HG03175 (cell line): ENCODE results near the gene SEMA7A.
A peak's percentile ranks its signal among the peaks of the same experiment; 100 is the strongest.

Source experiments
- ATAC-seq: cut with Tn5 transposase; IDR thresholded peaks from one replicate; pipeline ENCODE4 v1.9.1; 2021; ENCODE audit warnings: mild to moderate bottlenecking, moderate library complexity; ENCODE audit not compliant: unreplicated experiment

The SEMA7A gene

DNA sequence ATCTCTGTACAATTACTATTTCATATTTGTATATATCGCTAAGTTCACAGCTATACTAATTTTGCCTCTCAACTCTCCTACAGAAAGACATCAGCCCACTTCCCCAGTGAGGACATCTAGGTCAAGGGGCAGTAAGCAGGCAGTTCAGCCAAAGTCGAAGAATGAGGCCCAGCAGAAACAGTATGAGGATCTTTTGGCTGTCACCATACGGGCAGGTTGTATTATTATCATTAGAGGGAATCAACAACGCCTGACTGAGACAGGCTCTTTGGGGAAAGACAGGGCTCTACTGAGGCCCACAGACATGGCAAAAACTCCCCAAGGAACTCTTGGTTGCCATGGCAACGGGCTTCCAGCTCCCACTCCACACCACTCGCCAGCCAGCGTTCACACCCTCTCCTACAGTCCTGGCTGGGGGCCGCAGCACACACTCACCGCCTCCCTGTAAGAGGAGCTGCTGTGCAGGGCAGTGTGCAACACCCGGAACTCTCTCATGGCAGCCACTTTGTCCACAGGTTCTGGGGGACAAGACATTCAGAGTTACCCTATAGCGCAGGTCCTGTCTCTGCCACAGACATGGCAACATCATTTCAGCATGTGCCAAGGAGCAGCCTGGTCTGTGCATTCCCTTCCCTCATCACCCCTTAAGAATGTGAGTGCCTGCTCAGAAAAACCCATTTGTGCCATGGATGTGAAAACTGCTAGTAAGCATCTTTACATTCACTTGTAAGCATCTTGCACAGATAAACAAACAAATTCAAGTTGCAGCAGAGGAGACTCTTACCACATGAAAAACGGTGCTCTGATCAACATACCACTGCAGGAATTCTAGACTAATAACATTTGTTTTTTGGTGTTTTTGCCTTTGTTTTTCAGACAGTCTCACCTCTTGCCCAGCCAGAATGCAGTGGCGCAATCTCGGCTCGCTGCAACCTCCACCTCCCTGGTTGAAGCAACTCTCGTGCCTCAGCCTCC lies 18.4 kb upstream of the SEMA7A start:
- no peak for ATAC-seq

DNA sequence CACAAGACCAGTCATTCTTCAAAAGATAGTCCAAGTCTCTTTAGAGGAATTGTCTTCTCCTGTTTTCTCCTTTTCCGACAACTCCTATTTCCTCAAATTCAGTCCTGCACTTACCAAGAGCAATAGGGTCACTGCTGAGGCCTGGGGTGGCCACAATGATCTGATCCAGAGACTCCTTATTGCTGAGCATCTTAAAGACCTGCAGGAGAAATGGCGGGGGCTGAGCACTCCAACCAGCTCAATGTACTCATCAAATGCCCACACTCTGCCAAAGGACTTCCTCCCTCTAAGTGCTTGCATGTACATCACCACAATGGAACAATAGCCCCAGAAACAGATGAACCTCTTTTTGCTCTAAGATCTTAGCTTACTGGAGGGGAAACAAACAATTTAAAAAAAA lies 17.6 kb upstream of the SEMA7A start:
- no peak for ATAC-seq

DNA sequence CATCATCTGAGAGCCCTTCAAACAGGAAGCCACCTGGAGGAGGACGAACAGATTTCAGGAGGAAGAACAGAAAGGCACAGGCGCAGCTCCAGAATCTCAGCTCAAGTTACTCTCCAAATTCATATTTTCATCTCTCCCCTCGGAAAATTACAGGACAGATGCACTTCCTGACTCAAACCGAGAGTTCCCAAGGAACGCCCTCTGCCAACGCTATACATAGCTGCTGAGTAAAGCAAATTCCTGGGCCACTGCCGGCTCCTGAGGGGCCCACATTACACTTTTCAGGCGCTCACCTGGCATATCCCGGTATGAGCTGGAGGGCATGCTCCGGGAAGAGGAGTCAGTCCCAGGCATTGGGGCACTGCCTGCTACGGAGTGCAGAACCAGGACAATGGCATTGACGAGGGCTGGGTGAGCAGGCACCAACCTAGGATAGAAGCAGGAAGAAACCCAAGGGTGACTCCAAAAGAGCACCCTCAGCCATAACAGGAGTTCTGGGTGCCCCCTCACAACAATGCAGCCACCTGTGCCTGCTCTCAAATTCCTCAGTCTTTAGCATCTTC lies 16.0 kb upstream of the SEMA7A start:
- no peak for ATAC-seq

DNA sequence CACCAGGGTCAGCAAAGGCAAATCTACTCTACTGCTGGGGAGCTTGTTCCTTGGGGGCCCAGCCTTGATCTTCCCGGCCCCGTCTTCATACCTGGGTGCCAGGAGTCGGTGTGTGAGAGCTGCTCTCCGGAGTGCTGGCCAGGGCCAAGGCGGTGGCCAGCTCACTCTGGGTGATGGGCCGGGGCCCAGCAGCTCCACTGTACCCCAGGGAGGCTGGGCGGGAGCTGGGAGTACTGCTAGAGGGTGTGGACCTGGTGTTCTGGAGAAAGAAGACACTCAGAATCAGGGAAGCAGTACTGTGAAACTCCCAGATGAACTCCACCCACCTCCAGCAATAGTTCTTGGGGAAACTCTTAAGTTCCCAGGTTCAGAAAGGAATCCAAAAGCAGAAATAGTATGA lies 15.3 kb upstream of the SEMA7A start:
- no peak for ATAC-seq

DNA sequence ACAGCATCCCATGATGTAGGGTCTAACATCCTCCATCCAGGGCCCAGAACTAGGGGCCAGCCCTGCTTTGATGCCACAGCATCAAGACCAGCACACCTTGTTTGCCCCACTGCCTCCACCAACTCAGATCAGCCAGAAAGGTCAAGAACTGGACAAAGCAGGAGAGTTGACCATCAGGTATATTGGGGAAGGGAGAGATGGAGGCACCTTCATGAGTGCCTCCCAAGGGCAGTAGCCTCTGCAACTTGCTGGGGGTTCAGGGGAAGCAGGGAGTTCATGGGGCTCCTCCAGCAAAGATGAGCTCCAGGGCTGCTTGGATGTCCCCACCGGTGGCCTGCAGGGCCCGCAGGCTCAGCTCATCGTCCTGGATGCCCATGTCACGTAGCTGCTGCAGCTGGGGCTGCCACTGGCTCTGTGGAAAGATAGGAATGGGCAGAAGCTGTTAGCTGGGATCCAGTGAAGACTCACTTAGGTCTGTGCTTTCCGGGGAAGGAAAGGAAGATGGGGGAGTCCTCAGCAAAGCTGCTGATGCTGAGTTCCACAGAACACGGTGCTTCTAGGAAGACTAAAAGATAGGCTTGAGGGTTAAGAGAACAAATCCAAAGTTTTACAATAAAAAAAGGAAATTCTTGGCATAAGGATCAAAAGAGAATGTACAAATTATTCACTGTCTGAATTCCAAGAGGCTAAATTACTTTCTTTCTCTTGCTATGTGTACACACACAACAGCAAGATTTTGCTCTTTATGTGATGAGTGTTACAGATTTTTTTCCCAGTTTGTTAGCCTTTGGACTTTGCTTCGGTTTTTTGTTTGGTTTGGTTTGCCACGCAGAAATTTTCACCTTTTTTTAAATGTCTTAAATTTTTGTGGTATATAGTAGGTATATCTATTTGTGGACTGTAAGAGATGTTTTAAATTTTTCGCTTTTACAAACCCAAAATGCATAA lies 12.3 kb upstream of the SEMA7A start:
- no peak for ATAC-seq

DNA sequence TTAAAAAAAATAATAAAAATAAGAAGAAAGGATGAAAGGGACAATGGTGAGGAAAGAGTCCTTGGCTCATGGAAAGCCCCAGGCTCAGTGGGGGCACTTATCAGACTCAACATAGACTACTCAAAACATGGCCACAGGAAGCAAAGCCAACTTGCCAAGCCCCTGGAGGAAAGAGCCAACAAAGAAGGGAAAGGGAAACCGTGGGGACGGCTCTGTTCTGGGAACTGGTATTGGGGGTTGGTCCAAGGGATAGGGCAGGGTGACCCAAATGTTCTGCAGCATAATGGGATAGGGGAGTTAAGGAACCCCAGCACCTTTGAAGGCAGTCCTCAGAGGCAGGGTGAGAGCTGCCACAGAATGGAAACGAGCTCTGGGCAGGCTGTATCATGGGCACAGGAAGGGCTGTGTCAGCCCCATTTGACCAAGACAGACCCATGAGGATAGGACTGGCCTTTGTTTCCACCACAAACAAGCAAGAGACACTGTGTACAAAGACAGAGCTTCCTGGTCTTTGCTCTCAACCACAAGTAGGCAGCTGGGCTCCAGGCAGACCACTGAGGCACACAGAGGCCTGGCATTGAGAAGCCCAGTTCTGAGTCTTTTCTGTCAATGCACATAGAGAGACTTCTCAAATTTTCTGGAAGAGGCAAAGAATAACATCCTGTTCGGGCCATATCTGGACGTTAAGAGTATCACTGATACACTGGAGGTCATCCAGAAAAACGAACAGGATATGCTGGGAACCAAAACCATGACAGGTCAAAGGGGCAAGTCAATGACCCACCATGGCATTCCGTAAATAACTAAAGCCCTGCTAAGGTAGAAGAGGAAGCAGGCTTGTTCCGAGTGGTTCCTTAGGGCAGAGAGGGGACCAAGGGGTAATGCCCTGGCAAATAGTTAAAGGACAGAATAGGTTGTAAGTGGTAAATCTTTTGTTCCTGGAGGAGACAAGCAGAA lies 10.6 kb upstream of the SEMA7A start:
- ATAC-seq: no peak

DNA sequence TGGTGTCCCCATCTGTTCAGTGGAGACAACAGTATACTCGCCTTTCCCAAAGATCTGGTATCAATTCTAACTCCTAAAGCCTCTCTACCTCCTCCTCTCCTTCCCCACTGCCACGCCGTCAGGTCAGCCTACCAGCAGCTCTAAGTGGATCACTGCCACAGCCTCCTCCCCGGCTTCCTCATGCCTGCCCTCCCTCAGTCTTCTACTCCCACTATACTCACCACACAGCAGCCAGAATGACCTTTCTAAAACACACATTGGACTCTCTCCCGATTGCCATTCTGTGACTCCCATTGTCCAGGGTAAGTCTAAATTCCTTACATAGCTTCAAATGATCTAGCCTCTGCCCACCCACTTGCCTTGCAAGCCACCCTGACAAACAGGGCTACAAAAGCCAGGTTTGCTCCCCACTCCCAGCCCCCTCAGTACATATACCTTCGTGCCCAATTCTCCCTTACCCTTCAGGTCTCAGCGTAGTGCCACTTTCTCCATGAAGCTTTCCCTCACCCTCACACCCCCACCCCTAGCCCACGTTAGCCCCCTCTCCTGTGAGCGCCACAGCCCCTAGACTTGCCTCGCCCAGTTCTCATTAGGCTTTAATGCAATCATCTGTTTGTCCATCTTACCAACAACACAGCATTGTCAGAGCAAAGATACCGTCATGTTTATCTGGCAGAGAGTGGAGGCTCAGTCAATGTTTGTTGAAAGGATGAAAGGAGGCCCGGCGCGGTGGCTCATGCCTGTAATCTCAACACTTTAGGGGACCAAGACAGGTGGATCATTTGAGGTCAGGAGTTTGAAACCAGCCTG lies 9.5 kb upstream of the SEMA7A start:
- no peak for ATAC-seq

DNA sequence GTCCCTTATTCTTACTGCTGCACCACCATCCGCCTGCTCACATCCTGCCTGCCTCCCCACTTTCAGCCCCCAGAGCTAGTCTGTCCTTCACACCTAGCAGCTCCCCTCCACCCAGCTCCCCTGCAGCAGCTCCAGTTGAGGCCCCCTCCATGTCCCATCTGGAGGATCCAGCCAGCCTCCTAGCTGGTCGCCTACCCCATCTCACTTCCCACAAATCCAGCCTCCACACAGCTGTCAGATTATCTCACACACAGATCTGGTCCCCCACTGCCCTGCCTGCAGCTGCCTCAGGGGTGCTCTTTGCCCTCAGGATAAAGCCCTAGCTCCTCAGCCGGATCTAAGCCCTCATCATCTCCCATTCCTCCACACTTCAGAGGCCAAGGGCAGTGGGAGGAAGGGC lies 8.8 kb upstream of the SEMA7A start:
- no peak for ATAC-seq

DNA sequence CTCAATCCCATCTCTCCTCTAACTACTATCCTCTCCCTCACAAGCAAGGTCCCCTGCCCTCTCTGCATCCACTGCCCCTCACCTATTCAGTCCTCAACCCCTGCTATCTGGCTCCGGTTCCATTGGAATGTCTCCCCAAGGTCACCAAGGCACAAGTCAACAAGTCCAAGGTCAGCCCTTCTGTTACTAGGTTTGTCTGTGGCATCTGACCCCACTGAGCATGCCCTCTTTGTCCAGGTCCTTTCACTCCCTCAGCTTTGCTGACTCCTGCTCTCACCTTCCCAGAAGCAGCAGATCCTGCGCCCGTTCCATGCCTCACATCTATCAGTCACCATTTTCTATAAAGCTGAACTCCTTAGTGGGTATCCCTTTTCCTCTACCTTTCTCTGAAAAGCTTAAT lies 8.3 kb upstream of the SEMA7A start:
- no peak for ATAC-seq

DNA sequence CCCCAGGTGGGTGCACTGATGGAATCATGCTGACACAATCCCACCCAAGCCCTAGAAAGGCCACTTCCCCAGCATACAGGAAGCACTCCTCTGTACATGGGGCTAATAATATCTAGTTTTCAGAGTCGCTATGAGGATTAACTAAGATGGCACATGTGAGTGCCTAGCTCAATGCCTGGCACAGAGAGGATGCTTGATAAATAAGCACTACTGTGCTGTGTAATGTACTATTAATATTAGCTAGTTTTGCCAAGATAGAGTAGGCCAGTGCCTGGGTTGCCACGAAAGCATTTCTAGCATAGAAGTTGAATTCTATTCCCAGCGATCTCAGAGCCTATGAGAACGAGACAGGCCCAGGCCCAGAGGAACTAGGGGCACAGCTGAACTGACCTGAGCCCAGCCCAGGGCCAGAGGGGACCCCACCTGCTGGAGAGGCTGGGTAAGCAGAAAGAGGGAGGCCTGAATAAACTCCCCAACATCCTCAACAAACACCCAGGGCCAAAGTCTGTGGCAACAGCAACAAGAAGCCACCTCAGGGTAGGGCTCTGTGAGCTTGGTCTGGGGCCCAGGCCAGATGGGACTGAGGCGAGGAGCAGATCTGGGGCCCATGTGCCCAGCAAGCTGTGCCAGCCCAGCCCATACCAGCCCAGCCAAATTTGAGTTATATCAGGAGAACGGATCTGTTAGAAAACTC lies 7.6 kb upstream of the SEMA7A start:
- no peak for ATAC-seq

DNA sequence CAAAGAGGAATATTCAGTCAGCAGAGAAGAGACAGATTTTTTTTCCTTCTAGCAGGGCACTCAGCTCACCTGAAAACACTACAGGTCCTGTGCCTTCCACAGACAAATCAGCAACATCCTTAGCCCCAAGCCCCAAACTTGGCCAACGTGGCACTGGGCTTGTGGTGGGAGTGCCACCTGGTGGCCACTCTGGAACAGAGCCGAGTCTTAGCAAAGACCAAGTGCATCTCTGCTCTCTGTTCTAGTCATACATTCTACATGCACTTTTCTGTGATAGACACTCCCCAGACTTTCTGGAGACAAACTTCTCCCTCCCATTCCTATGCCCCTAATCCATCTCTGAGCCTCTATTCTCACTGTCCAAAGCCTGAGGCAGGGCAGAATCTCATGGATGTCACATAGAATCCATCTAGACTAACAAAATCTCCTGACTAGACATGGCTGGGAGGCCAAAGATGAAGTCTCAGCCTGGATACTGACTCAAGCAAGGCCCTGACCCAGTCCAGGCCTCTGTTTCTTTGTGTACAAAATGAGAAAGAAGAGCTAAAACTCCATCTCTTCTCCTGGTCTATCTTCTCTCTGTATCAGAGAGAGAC lies 5.1 kb upstream of the SEMA7A start:
- ATAC-seq: peak; percentile 58

DNA sequence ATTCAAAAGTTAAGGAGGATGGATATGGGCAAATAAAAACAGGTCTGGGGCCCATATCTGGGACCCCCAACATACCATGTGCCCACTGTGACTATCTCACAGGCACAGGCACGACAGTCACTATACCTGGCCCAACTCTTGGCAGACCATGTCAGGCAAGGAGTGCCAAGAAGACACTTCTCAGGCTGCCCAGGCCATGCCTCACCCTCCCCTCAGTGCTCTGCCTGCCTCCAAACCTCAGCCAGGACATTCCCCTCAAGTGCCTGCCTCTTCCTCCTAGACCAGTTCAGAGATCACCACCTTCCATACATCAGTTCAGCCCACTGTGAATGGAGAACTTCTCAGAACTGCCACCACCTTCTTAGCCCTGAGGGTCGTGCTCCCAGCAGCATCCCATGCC lies 4.4 kb upstream of the SEMA7A start:
- ATAC-seq: no peak

DNA sequence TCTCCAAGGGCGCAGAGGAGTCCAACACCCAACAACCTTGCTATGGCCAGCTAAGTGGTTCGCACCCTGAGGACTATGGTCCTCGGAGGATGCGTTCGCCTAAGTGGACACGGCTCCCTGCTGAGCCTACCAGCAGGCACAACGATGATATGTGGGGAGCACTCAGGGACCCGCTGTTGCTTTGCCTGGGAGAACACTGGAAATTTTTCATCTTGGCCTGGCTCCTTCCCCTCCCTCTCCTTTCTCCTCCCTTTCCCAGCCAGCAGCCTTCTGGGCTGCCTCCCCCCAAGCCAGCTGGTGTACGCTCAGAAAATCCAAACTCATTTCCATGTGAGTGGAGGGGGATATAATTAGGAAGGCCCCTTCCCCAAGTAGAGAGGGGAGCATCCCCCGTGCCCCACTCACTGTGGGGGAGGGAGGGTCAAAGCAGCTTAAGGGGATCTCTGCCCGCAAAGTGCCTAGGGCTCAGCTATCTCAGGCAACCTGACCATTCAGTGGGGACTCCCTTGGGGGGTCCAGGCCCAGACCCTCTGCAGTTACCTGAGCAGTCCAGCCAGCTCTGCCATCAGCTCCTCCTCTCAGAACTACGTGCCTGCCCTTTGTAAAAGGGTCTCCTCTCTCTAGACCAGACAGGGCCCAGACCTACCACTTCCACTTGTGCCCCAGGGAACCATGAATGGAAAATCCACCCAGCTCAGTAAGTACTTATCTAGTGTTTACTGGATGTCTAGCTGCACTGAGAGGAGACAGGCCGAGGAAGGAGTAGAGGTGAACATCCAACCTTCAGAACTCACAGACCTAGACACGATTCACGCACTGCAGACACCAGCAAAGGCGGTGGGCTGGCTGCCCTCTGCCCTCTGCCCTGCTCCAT lies 742 bp upstream of the SEMA7A start:
- no peak for ATAC-seq

DNA sequence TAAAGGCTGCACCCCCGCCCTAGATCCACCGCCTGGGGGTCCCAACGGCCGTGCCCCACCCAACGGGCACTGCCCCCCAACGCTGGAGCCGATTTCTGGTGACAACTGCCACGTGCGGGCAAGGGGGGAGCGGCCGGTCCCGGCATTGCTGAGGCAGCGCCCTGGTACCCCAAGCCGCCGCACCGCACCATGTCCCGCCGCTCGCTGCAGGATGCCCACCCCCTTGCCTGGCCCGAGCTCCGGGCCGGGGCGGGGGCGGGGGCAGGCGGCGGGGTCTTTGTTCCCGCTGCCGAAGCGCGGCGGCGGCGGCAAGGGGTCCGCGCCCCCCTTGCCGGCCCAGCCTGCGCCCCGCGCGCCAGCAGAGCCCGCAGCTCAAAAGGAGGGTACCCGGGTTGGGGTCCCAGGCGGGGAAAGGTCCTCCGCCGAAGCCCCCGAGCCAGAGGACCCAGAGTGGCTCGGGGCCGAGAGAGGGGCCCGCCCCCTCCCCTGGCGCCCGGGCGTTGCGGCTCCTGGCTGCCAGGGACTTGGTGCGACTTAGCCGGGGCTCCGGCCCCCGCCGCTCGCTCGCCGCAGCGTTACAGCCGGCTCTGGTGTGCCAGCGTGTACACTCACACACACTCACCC lies 678 bp downstream of the SEMA7A start:
- peak; percentile 9 for ATAC-seq

DNA sequence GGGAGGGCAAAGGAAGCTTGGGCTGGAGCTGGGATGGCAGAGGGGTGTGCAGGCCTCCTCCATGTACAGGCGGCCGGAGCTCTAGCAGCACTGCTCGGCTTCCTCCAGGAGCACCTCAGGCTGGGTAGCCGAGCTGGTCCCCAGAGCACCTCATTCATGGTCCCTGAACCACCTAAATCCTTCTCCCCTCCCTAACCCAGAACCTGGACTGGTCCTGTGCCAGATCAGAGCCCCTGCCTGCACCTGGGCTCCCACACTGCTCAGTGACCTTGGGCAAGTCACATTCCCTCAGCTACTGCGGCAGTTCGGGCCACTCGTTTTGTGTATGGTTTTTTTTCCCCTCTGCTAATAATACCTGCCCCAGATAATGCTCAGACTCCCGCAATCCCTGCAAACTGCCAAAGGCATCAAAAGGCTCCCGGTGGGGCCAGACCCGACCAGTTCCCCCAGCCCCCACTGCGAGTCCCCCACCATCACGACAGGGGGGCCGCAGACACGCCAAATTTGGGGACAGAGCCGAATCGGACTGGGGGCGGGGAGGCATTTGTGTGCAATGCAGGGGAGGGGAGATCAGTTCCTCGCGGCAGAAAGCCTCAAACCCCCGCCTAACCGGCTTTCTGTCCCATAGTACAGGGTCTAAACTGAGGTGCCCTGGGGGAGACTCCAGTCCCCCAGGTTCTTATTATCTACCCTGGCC lies 1.3 kb downstream of the SEMA7A start:
- ATAC-seq: no peak

DNA sequence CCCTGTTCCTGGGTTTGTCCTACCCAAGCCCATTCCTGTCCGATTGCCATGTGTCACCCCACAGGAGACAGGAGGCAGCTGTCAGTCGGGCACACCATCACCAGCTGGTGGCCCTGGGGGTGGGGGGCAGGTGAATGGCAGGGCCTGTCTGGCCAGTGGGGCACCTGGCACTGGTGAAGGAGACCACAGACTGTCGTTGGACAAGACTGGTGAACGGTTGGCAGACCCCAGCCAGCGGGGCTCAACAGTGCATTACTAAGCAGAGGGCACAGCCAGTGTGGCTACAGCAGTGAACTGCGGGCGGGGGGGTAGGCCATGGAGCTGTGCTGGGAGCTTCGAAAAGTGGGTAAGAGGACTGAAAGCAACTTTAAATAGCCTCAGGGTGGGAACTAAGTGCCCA lies 2.1 kb downstream of the SEMA7A start:
- no peak for ATAC-seq
